ENCODE data around the gene TTC29. TPM values are rescaled to one million over a fixed set of nuclear protein-coding genes. Genes with fewer than 3 reads are reported as not detected.

Gene TTC29
- total RNA-seq, 1 experiment from 2014 or later, result not detected

- Histone ChIP-seq H3K9me3 (no peaks in the 10 kb centered on the region), H3K4me1 (no peaks in the 10 kb centered on the region), H3K4me3 (ENCODE audit: low read depth, low read length) (no peak overlapping the region), H3K27me3 (replicated peaks; ENCODE audit: control insufficient read depth, insufficient read depth, low read length) (no peaks in the 10 kb centered on the region), H3K36me3 (ENCODE audit: control insufficient read depth, insufficient read depth, low read length) (no peaks in the 10 kb centered on the region)
- ChIA-PET POLR2A (no interaction called here), CTCF (no interaction called here)
- DNase-seq, result no peak
- Mint-ChIP-seq H3K4me3 (ENCODE audit: unreplicated experiment) (no peak overlapping the region), H3K27ac (ENCODE audit: unreplicated experiment) (no peak overlapping the region), H3K9me3 (ENCODE audit: unreplicated experiment) (no peaks in the 10 kb centered on the region), H3K27me3 (ENCODE audit: insufficient read depth, unreplicated experiment) (peaks cover 13% of the 10 kb centered on the region), H3K4me1 (ENCODE audit: low read depth, unreplicated experiment) (no peaks in the 10 kb centered on the region), H3K36me3 (ENCODE audit: insufficient read depth, unreplicated experiment) (no peaks in the 10 kb centered on the region)
- intact Hi-C loops (cut with micrococcal nuclease; ENCODE audit: unreplicated experiment), result loop anchor here (2.0 to 10.0 kb wide), 2 partner anchors 332 to 960 kb away; no protein-coding TSS in a partner anchor
- no TSS peak for BruUV-seq (replicated peaks)
- TF ChIP-seq CTCF (IDR thresholded peaks at IDR 0.05; ENCODE audit: insufficient read depth in 1 of 2, low read depth in 1 of 2, low read length in 1 of 2, severe bottlenecking in 1 of 2, unreplicated experiment in 1 of 2), result no peak
These were observed 30.5 kb downstream of the TTC29 start for GRCh38 chr4:146915132-146915531.

- TF ChIP-seq CTCF (IDR thresholded peaks at IDR 0.05; ENCODE audit: insufficient read depth in 1 of 2, low read depth in 1 of 2, low read length in 1 of 2, severe bottlenecking in 1 of 2, unreplicated experiment in 1 of 2), result no peak
- H3K27me3 Mint-ChIP-seq (ENCODE audit: insufficient read depth, unreplicated experiment), result peaks cover 2% of the 10 kb centered on the region
- H3K9me3 Mint-ChIP-seq (ENCODE audit: unreplicated experiment), result no peaks in the 10 kb centered on the region
- H3K9me3 ChIP-seq, result no peaks in the 10 kb centered on the region
- no peak overlapping the region for H3K4me3 ChIP-seq (ENCODE audit: low read depth, low read length)
- no peaks in the 10 kb centered on the region for H3K36me3 ChIP-seq (ENCODE audit: control insufficient read depth, insufficient read depth, low read length)
- H3K4me3 Mint-ChIP-seq (ENCODE audit: unreplicated experiment), result no peak overlapping the region
- no peaks in the 10 kb centered on the region for H3K27me3 ChIP-seq (replicated peaks; ENCODE audit: control insufficient read depth, insufficient read depth, low read length)
- no peak overlapping the region for H3K27ac Mint-ChIP-seq (ENCODE audit: unreplicated experiment)
- DNase-seq, result no peak
- POLR2A ChIA-PET, result no interaction called here
- no peaks in the 10 kb centered on the region for H3K4me1 Mint-ChIP-seq (ENCODE audit: low read depth, unreplicated experiment)
- H3K4me1 ChIP-seq, result no peaks in the 10 kb centered on the region
- H3K36me3 Mint-ChIP-seq (ENCODE audit: insufficient read depth, unreplicated experiment), result no peaks in the 10 kb centered on the region
- intact Hi-C loops (cut with micrococcal nuclease; ENCODE audit: unreplicated experiment), result no loop called here
- CTCF ChIA-PET, result no interaction called here
- BruUV-seq (replicated peaks), result no TSS peak
These were observed 45.4 kb downstream of the TTC29 start for GRCh38 chr4:146900295-146900694.

GRCh38 chr4:146890301-146890700 lies 55.4 kb downstream of the TTC29 start:
- ChIA-PET POLR2A (no interaction called here), CTCF (no interaction called here)

More at GRCh38 chr4:146890301-146890700, 55.4 kb downstream of the TTC29 start:
- Histone ChIP-seq H3K27me3 (replicated peaks; ENCODE audit: control insufficient read depth, insufficient read depth, low read length) (no peaks in the 10 kb centered on the region), H3K36me3 (ENCODE audit: control insufficient read depth, insufficient read depth, low read length) (no peaks in the 10 kb centered on the region), H3K9me3 (no peaks in the 10 kb centered on the region), H3K4me1 (no peaks in the 10 kb centered on the region), H3K4me3 (ENCODE audit: low read depth, low read length) (no peak overlapping the region)
- no peak for TF ChIP-seq CTCF (IDR thresholded peaks at IDR 0.05; ENCODE audit: insufficient read depth in 1 of 2, low read depth in 1 of 2, low read length in 1 of 2, severe bottlenecking in 1 of 2, unreplicated experiment in 1 of 2)
- no TSS peak for BruUV-seq (replicated peaks)
- DNase-seq, result no peak
- no peaks in the 10 kb centered on the region for H3K36me3 Mint-ChIP-seq (ENCODE audit: insufficient read depth, unreplicated experiment)
- no peaks in the 10 kb centered on the region for H3K9me3 Mint-ChIP-seq (ENCODE audit: unreplicated experiment)
- peaks cover 6% of the 10 kb centered on the region for H3K27me3 Mint-ChIP-seq (ENCODE audit: insufficient read depth, unreplicated experiment)
- intact Hi-C loops (cut with micrococcal nuclease; ENCODE audit: unreplicated experiment), result no loop called here
- H3K4me3 Mint-ChIP-seq (ENCODE audit: unreplicated experiment), result no peak overlapping the region
- peaks cover 6% of the 10 kb centered on the region for H3K4me1 Mint-ChIP-seq (ENCODE audit: low read depth, unreplicated experiment)
- no peak overlapping the region for H3K27ac Mint-ChIP-seq (ENCODE audit: unreplicated experiment)
